Right ventricle myocardium superior (tissue), 1 donor: ENCODE results near the gene HS6ST1. TPM values are rescaled to one million over a fixed set of nuclear protein-coding genes. Genes with fewer than 3 reads are reported as not detected.
A peak's percentile ranks its signal among the peaks of the same experiment; 100 is the strongest.

Experiments used
- ATAC-seq: fragments of 200-7000 bp; cut with Tn5 transposase; one replicate; pipeline ENCODE4 v1.9.1; 2020; ENCODE audit warnings: mild to moderate bottlenecking; ENCODE audit not compliant: poor library complexity
- DNase-seq: peaks from one replicate; pipeline ENCODE4 v3.0.0-alpha.2; 2020
- intact Hi-C: fragments of 100-400 bp; cut with DNase I; formaldehyde crosslinking; loops from one replicate; pipeline ENCODE4 v1.11.2; 2022
- total RNA-seq: library from RNA; stranded (reverse); fragmentation: NEBNext Ultra II Directional; extraction: Animal tissue kit (Norgen Biotek cat#: 25700); gene quantifications from one replicate; pipeline ENCODE4 v1.2.1, GENCODE V29; 2021
- donor health status: DM: no; HTN: yes; CAD: no; lungs with severe emphysema.

Gene HS6ST1
- total RNA-seq, 1 donor from 2014 or later = 35.1 TPM

DNA sequence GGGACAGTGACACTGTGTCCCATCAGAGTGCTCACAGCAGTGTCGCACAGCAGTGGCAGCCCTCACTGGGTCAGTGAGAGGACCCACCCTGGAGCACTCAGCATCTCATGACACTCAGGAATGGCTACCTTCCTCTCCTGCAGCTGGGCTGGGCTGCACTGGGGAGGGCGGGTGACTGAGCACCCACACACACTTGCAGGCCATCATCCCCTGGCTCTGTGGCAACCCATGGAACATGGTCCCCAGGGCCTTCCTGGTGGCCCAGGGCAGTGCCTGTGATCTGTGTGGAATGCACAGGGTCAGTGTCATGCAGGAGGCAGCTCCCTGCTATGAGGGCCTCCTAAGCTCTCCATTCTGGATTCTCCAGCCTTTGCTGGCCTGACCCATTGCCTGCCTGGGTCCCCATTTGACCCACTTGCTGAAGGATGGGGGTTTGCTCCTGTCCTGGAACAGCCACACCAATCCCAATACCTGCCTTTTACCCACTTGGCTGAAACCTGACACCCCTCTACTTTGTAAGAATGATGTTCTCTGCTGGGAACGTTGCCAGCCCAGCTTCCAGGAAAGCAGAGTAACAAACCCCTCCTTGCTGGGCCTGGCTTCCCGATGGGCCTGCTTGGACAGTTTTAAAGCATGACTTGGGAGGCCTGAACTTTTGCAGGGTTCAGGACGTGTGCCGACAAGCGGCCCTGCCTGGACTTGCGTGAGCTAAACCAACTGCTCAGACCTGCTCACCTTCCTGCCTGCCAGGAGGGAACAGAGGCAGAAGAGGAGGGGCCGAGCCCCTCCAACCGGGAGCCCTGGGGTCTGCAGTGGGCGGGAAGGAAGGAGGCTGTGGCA is 13.7 kb downstream of the HS6ST1 start:
- DNase-seq (peak; percentile 88), ATAC-seq (peak; percentile 66)
- intact Hi-C loops = loop anchor here (10.0 kb wide), 1 partner anchor 130 kb away; no protein-coding TSS in a partner anchor

DNA sequence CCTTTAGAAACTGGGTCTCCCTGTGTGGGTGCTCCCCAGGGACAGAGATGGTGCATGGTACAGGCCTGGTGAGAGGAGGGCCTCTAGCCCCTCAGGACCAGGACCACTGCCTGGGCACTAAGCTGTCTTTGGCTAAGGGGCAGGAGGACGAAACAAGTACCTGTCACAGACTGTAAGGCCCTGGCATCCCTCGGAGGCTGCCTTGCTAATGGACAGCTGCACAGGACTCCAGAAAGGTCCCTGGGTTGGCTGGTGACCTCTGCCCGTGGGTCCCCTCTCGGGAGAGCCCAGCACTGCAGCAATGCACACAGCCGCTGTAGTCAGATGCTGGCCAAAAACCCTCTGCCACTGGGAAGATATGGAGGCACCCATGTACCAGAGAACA is 14.3 kb downstream of the HS6ST1 start:
- ATAC-seq (no peak), DNase-seq (no peak)
- intact Hi-C loops = loop anchor here (10.0 kb wide), 1 partner anchor 130 kb away; no protein-coding TSS in a partner anchor

DNA sequence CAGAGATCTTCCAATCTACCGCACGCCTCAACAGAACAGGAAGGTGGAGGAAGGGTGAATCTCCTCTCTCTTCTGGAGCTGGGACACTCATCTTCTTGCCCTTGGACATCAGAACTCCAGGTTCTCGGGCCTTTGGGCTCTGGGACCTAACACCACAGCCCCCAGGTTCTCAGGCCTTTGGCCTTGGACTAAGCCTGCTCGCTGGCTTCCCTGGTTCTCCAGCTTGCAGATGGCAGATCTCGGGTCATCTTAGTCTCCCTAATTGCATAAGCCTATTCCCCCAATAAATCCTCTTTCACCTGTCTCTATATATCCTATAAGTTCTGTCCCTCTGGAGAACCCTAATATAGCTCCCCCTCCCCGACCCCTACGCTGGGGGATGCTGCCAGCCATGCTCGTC is 14.8 kb downstream of the HS6ST1 start:
- intact Hi-C loops = loop anchor here (10.0 kb wide), 1 partner anchor 129 kb away; no protein-coding TSS in a partner anchor
- peak; percentile 21 for DNase-seq

DNA sequence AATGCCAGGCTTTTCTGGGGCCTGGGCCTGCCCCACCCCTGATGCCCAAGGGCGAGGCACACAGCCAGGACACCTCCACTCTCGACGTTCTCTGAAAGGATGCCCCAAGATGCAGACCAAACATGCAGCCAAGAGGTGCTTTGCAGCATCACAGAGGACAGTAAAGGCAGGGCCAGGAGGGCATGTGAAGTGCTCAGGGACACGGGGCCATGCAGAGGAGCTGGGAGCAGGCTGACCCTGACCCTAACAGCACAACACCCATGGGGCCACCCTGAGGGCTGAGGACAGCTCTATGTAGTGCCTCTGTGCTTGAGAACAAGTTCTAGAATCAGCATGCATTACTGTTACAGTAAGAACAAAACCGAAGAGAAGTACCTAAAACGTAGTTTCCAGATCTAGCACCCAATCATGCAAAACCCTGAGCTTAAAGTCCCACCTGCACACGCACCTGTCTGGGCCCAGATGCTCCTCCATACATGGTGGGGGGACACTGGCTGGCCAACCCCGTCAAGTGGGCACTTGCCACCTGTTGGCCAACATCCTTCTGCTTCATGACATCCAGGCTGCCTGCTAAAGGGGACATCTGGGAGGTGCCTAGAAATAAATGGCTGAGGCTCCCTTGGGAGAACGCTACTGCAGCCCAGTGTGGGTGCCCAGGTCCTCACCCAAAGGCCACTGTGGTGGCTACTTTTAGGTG is 15.4 kb downstream of the HS6ST1 start:
- intact Hi-C loops = loop anchor here (10.0 kb wide), 1 partner anchor 128 kb away; no protein-coding TSS in a partner anchor
- no peak for ATAC-seq
- DNase-seq = peak; percentile 32

More for the DNA sequence above, 14.8 kb downstream of the HS6ST1 start:
- no peak for ATAC-seq

DNA sequence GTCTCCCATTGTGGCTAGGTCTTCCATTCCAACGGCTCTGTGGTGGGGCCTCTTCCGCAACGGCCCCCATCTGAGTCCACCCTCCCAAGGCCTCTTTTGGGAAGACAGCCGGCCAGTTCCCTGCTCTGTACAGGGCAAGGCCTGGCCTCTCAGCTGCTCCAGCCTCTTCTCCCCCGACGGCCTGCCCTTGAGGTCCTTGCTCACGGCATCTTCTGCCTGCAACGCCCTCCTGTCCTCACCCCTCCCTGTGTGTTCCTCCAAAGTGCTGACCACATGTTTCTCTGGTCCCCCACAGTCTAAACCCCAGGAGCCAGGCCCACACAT is 16.0 kb downstream of the HS6ST1 start:
- intact Hi-C loops = loop anchor here (10.0 kb wide), 1 partner anchor 128 kb away; no protein-coding TSS in a partner anchor
- ATAC-seq = no peak
- DNase-seq = peak; percentile 36

DNA sequence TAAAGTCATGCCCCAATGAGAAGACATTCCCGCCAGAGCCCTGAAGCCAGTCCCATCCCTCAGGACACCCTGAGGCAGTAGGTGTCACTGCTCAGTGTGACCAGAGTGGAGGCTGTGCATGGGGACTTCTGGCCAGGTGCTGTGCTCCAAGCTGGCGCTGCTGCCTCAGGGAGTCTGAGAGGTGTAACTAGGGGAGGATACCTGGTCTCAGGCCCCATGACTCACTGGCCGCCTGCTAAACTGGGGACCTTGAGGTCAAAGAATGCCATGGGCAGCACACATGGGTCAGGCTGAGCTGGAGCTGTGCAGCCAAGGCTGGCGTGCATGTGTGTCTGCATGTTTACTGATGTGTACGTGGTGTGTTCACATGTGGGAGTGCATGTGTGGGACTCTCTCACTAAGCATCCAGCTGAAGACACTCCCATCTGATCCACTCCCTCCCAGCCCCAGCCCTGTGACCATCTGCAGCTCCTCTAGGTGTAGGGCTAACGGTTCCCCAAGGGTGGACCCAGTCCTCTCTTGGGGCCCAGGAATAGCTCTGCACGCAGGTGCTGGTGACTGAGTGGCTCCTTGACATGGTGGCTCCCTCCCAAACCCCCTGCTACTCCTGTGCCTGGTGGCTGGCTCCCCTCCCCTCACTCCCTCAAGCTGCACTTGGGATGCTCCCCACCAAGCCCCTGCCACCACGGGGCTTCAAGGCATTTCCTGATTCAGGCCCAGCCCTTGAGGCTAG is 16.5 kb downstream of the HS6ST1 start:
- DNase-seq = peak; percentile 45
- intact Hi-C loops = loop anchor here (10.0 kb wide), 1 partner anchor 127 kb away; no protein-coding TSS in a partner anchor
- no peak for ATAC-seq

DNA sequence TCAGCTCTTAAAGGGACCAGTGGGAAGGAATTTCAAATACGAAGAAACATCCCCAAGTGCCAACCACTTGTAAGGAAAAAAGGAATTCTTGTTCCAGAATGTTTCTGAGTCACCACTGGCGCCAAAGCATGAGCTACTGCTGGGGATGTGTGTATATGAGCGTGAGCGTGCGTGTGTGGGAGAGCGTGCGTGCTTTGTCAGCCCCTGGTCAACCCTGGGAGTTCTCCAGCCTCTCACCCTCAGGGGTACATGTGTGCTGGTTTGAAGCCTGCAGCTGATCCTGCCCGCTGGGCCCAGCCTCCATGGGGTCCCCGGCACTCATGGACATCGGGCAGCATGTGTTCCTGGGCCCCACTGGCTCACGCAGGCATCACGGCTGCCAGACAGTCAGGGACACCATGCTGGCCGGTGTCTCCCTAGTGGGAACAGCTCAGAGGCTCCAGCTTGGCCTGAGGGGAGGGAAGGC is 17.1 kb downstream of the HS6ST1 start:
- intact Hi-C loops = loop anchor here (10.0 kb wide), 1 partner anchor 127 kb away; no protein-coding TSS in a partner anchor
- DNase-seq (peak; percentile 50), ATAC-seq (no peak)

DNA sequence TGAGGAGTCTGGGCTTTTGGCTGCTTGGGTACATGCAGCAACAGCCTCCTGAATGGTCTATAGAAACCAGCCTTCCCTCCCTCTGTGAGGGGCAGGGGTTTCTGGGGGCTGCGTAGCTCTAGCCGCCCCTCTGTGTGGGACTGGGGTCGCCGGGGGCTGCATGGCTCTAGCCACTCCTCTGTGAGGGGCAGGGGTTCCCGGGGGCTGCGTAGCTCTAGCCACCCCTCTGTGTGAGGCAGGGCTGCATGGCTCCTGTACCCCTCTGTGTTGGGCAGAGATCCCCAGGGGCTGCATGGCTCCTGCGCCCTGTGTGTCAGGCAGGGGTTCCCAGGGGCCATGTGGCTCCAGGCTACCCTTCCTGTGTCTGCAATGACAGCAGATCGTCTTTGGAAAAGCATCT is 17.6 kb downstream of the HS6ST1 start:
- intact Hi-C loops = loop anchor here (10.0 kb wide), 1 partner anchor 126 kb away; no protein-coding TSS in a partner anchor
- no peak for ATAC-seq
- DNase-seq = peak; percentile 32

DNA sequence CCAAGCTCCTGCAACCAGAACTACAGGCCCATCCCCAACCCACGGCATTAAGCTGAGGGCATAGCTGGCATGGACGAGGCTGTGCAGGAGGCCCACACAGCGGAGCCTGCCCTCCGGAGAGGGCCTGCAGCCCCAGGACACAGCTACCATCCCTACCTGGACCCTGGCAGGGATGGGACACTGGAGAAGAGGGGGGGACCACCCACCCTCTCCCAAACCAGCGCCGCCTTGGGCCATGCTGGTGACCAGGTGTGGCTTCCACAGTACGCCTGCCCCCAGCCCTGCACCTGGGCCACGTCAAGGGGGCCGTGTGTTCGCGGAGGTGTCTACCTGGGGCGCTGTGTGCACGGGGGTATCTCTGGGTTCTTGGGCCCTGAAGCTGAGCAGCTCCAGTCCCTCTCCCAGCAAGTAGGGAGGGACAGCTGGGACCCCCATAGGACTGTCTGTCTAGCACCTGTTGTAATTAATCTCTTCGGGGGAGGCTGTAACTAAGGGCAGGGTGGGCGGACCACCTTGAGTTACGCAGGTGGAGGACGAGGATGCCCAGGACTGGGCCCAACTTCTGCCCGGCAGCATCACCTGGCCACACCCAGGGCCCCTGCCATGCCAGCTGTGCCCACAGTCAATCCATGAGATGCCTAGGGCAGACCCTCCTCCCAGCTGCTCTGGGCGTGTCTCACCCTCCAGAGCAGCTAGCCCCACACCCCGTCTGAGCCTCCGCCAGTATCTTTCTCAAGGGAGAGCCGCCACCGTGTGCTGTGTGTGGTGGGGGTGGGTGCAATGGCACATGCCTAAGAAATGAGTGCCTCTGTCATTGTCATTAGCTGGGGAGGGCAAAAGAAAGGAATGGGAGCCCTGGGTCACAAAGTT is 18.3 kb downstream of the HS6ST1 start:
- peak; percentile 24 for DNase-seq
- no peak for ATAC-seq

DNA sequence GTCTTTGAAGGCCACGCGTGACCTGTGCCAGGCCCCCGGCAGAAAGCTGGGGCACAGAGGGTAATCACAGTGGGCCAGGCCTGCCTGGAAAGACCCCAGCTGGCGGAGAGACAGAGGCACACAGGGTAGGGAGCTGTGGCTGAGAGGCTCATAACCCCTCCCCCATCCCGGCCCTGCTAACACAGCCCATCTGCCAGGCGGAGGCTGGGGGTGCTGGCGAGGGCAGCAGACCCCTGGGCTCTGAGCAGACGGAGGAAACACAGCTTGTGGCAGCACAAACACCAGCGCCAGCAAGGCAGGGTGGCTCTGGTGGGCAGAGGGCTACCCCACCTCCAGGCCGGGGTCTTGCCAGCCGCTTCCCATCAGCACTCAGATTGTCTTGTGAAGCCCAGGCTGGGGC is 19.0 kb downstream of the HS6ST1 start:
- DNase-seq (peak; percentile 39), ATAC-seq (no peak)
- intact Hi-C loops = loop anchor here (10.0 kb wide), 1 partner anchor 125 kb away; no protein-coding TSS in a partner anchor

More for the DNA sequence above, 18.3 kb downstream of the HS6ST1 start:
- intact Hi-C loops = loop anchor here (10.0 kb wide), 1 partner anchor 126 kb away; no protein-coding TSS in a partner anchor

DNA sequence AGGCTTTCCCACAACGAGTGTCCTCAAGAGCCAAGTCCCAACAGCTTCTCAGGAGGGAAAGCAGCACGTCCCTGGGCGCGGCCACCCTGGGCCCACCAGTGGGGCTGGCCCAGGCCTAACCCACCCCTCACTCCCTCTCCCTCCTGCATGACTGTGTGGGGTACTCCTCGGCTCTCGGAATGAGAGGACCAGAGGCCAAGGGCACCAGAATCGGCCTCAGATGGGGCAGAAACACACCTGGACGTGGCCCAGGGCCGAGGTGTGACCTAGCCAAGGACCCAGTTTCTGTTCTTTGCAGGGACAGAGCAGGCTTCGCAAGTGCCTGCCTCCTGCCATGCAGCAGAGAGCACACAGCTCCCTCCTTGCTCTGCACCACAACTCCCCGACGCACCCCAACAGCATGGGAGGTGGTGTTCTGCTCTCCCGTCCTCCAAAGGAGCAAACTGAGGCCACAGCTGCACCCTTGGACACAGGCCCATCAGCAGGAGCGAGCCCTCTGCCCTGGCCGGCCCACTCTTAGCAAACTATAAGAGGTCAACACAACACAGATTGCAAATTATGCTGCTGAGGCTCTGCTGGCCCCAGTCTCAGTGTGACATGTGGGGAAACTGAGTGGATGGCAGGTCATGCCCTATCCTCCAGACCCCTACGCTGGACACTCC is 19.7 kb downstream of the HS6ST1 start:
- ATAC-seq (no peak), DNase-seq (peak; percentile 28)
- intact Hi-C loops = no loop called here

DNA sequence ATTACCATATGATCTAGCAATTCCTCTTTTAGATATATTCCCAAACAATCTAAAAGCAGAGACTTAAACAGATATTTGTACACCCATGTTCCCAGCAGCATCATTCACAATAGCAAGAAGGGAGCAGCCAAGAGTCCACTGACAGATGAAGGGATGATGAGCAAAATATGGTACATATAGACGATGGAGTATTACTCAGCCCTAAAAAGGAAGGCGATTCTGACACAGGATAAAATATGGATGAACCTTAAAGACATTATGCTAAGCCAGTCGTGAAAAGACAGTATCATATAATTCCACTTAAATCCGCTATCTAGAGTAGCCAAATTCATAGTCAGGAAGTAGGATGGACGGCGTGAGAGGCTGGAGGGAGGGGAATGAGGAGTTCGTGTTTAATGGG is 20.4 kb downstream of the HS6ST1 start:
- intact Hi-C loops = no loop called here
- DNase-seq = no peak
- no peak for ATAC-seq

DNA sequence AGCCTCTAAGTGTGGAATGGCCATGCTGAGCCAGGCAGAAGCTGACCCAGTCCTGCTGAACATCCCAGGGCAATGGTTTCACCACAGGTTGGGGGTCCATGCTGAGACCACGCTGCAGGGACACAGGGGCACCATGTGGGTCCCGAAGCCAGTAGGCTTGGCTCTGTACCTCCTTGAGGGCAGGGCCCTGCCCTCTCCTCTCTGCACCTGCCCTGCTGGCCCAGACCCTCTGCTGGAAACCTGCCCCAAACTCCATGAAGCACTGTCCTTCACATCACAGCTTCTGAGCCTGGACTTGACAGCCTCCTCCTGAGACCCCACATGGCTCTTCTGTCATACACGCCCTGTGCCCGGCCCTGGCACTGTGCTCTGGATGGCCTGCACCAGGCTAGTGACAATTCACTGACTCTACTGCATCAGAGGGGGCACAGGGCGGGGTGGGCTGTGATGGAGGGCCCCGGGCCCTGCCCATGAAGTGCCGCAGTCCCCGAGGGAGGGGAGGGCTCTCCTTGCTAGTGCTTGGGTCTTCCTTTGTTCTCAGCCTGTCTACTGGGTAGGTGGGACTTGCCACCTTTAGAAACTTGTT is 24.7 kb downstream of the HS6ST1 start:
- ATAC-seq (no peak), DNase-seq (peak; percentile 30)
- intact Hi-C loops = no loop called here

DNA sequence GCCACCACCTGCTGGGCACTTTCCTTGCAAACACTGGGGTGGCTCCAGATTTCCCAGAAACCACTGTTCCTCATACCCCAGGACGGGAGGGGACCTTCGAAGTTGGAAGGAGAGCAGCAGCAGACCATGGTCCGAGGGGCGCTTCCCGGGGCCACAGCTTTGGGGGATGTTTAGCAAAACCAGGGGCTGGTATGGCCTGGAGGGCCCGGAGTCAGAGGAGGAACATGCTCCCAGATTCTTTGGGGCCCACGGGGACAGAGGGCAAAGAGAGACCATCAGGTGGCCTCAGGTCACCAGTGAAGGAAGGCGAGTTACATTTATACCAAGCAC is 25.3 kb downstream of the HS6ST1 start:
- DNase-seq (no peak), ATAC-seq (no peak)
- intact Hi-C loops = no loop called here

DNA sequence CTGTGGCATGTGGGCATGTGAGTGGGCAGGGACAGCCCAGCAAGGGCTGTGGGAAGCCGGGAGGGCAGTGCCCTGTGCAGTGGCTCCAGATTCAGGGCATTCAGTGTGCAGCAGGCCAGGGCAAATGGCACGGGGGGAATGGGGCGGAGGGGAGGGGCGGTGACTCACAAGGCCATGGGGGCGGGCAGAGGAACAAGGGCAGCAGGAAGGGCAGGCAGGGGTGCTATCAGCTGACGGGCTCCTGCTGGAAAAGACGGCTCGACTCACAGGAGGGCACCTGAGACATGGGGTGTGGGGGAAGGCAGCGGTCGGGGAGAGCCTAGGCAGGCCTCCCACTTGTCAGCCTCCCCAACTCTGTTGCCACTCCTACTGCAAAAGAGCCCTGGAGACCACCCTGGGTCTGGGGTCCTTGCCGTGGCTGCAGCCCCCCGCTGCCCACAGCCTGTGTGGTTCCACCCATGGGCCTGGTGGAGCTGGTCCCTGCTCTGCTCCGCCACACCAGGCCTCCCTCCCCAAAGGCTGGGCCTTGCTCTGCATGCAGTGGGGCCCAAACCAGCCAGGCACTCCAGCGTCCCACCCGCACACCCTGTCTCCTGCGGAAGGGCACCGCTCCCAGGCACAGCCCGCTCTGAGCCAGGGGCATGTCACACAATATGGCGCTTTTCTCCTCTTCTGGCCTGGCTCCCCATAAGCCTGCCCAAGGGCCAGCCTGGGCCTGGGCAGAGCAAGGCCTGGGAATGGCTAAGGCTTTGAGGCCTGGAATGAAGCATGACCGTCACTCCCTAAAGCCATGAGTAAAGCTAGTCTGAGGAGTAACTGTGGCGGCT is 25.9 kb downstream of the HS6ST1 start:
- peak; percentile 53 for ATAC-seq
- peak; percentile 54 for DNase-seq
- intact Hi-C loops = no loop called here

DNA sequence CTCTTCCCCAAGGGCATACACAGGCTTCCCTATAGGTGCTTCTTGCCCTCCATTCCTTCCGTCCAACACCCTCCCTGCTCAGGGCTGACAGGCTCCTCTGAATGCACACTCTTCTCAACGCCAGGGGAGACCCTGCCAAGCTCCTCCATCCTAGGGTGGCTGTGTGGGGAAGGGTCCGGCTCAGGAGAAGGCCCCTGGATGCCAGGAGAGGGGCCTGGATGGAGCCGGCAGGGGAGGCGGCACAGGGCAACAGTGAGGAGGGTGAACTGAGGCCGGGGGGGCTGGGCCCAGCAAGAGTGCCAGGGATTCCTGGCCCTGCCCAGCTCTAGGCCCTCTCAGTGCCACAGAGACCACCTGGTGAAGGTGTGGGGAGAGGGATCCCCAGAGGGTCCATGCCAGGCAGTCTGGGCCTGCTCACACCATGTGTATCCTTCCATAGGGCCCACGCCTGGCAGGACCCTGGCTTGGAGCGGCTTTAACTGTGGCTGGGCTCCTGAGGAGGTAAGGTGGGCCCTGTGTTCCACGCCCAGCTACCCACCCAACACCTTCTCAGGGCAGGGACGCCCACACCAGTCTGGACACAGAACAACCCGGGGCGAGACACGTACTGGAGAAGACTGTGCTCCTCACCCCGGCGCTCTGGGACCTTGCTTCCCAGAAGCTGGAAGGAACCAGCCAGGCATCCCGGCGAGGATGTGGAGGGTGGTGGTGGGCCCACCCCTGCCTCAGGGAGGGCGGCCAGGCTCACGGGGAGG is 26.6 kb downstream of the HS6ST1 start:
- intact Hi-C loops = no loop called here
- DNase-seq (peak; percentile 38), ATAC-seq (no peak)
